Fibroblast of lung (primary cell): ENCODE data around the gene ZNF740. TPM values are rescaled to one million over a fixed set of nuclear protein-coding genes. Genes with fewer than 3 reads are reported as not detected.
A peak's percentile ranks its signal among the peaks of the same experiment; 100 is the strongest.

ENCODE experiments used
- DNase-seq, 2 donors: peaks; one replicate each; pipeline versions ENCODE4 v3.0.0 to v3.0.0-alpha.2; 2010; ENCODE audit warnings: low read depth in 2 of 2
- H2AFZ ChIP-seq: 2 replicates; pipeline ENCODE4 v1.5.1; 2012; ENCODE audit warnings: low read length, control low read depth, inconsistent platforms
- H3K27ac ChIP-seq: 2 replicates; pipeline ENCODE4 v1.5.1; 2011; ENCODE audit warnings: low read length, control low read depth; ENCODE audit not compliant: insufficient read depth
- H3K27me3 ChIP-seq: 2 replicates; pipeline ENCODE4 v1.5.1; 2011; ENCODE audit warnings: mild to moderate bottlenecking, low read length; ENCODE audit not compliant: control insufficient read depth, insufficient read depth
- H3K36me3 ChIP-seq: 2 replicates; pipeline ENCODE4 v1.5.1; 2011; ENCODE audit warnings: low read length; ENCODE audit not compliant: control insufficient read depth, insufficient read depth
- H3K4me1 ChIP-seq: 2 replicates; pipeline ENCODE4 v1.5.1; 2011; ENCODE audit warnings: low read length; ENCODE audit not compliant: control insufficient read depth, insufficient read depth; ENCODE audit errors: extremely low read depth
- H3K4me2 ChIP-seq: 2 replicates; pipeline ENCODE4 v1.5.1; 2011; ENCODE audit warnings: low read length, control low read depth; ENCODE audit not compliant: insufficient read depth; ENCODE audit errors: extremely low read depth
- H3K4me3 ChIP-seq, 4 experiments: fragments of 200-600 bp in 1 of 4; sonication (generic) in 1 of 4; replicated peaks in 1 of 4; 2 replicates each; pipeline ENCODE4 v1.5.1; 2011 to 2016; ENCODE audit warnings: low read length in 4 of 4, low read depth in 3 of 4, mild to moderate bottlenecking in 3 of 4, control low read depth in 2 of 4, inconsistent platforms in 1 of 4, mixed read lengths in 1 of 4; ENCODE audit not compliant: insufficient read depth in 1 of 4; ENCODE audit errors: control extremely low read depth in 1 of 4
- H3K79me2 ChIP-seq: 2 replicates; pipeline ENCODE4 v1.5.1; 2012; ENCODE audit warnings: mild to moderate bottlenecking, low read length, inconsistent platforms; ENCODE audit not compliant: control insufficient read depth, insufficient read depth
- H3K9ac ChIP-seq: 2 replicates; pipeline ENCODE4 v1.5.1; 2011; ENCODE audit warnings: mild to moderate bottlenecking, low read length, control low read depth; ENCODE audit not compliant: insufficient read depth
- H3K9me3 ChIP-seq: 2 replicates; pipeline ENCODE4 v1.5.1; 2012; ENCODE audit warnings: low read depth, low read length; ENCODE audit not compliant: control insufficient read depth, insufficient read depth
- H4K20me1 ChIP-seq: 2 replicates; pipeline ENCODE4 v1.5.1; 2011; ENCODE audit warnings: low read length; ENCODE audit not compliant: control insufficient read depth, insufficient read depth; ENCODE audit errors: extremely low read depth
- CTCF ChIP-seq, 2 donors: IDR thresholded peaks in 1 of 2; conservative IDR thresholded peaks in 1 of 2; 1 replicate in 1 of 2; 2 replicates in 1 of 2; pipeline ENCODE4 v1.5.1; 2011 to 2012; ENCODE audit warnings: low read length in 2 of 2, control low read depth in 1 of 2, inconsistent platforms in 1 of 2, low read depth in 1 of 2, mild to moderate bottlenecking in 1 of 2
- EZH2 ChIP-seq: IDR thresholded peaks from 2 replicates; pipeline ENCODE4 v1.5.1; 2012; ENCODE audit warnings: low read length, control low read depth, mild to moderate bottlenecking; ENCODE audit errors: missing control alignments
- polyA plus RNA-seq, 2 donors: library from polyadenylated mRNA; depleted of rRNA in 1 of 2; stranded (reverse) in 1 of 2; unstranded in 1 of 2; fragments of >200 nt; gene quantifications; 2 replicates each; pipeline ENCODE4 v1.2.1, GENCODE V29; 2011 to 2012; ENCODE audit warnings: missing spikeins in 1 of 2
- total RNA-seq: library from RNA; depleted of rRNA; stranded (reverse); fragments of >200 nt; gene quantifications from 2 replicates; pipeline ENCODE4 v1.2.1, GENCODE V29; 2014

ZNF740 gene
- total and polyA plus RNA-seq, 2 donors (not counting 1 experiment from before 2014, with no cell fraction given) = 10.6 to 16.8 TPM

- peaks cover 16% of the 10 kb centered on the region for H3K79me2 ChIP-seq
- no peak for TF ChIP-seq EZH2
- TF ChIP-seq CTCF (conservative IDR thresholded peaks at IDR 0.05 in 1 of 2, IDR thresholded peaks at IDR 0.05 in 1 of 2; ENCODE audit: low read depth in 1 of 2, low read length in 2 of 2) = no peak
- H3K4me2 ChIP-seq = peak overlapping the region; percentile 65
- H3K4me3 ChIP-seq = peak overlapping the region; percentile 59 to 82 (median 70)
- peak overlapping the region; percentile 90 for H2AFZ ChIP-seq
- no peaks in the 10 kb centered on the region for H4K20me1 ChIP-seq
- H3K36me3 ChIP-seq = peaks cover 1% of the 10 kb centered on the region
- no peaks in the 10 kb centered on the region for H3K9me3 ChIP-seq
- peak overlapping the region; percentile 67 for H3K9ac ChIP-seq
- peak overlapping the region; percentile 92 for H3K27ac ChIP-seq
- no peak for DNase-seq
- H3K4me1 ChIP-seq = peaks cover 12% of the 10 kb centered on the region
- H3K27me3 ChIP-seq = no peaks in the 10 kb centered on the region
Observed at GRCh38 chr12:53179687-53180219, 769 bp upstream of the ZNF740 start.

GRCh38 chr12:53180931-53181645, 566 bp downstream of the ZNF740 start:
- peak overlapping the region; percentile 66 for H2AFZ ChIP-seq
- H3K27me3 ChIP-seq = no peaks in the 10 kb centered on the region
- peak overlapping the region; percentile 77 to 83 (median 81) for H3K4me3 ChIP-seq
- peaks cover 16% of the 10 kb centered on the region for H3K79me2 ChIP-seq
- TF ChIP-seq CTCF (conservative IDR thresholded peaks at IDR 0.05 in 1 of 2, IDR thresholded peaks at IDR 0.05 in 1 of 2; ENCODE audit: low read depth in 1 of 2, low read length in 2 of 2) (no peak), EZH2 (no peak)
- no peaks in the 10 kb centered on the region for H4K20me1 ChIP-seq
- peaks cover 10% of the 10 kb centered on the region for H3K4me1 ChIP-seq
- peak overlapping the region; percentile 92 for H3K27ac ChIP-seq
- peaks cover 5% of the 10 kb centered on the region for H3K36me3 ChIP-seq
- peak overlapping the region; percentile 90 for H3K4me2 ChIP-seq
- peak overlapping the region; percentile 77 for H3K9ac ChIP-seq
- DNase-seq = peak; percentile 77
- no peaks in the 10 kb centered on the region for H3K9me3 ChIP-seq

GRCh38 chr12:53181935-53182334, 1.4 kb downstream of the ZNF740 start:
- Histone ChIP-seq H3K36me3 (peaks cover 5% of the 10 kb centered on the region), H3K9me3 (no peaks in the 10 kb centered on the region), H3K27ac (no peak overlapping the region), H3K4me2 (peak overlapping the region; percentile 90), H3K4me1 (peaks cover 10% of the 10 kb centered on the region), H4K20me1 (no peaks in the 10 kb centered on the region), H3K27me3 (no peaks in the 10 kb centered on the region), H2AFZ (no peak overlapping the region), H3K9ac (no peak overlapping the region), H3K79me2 (peaks cover 16% of the 10 kb centered on the region), H3K4me3 (peak overlapping the region; percentile 77 to 83 (median 81))
- TF ChIP-seq CTCF (conservative IDR thresholded peaks at IDR 0.05 in 1 of 2, IDR thresholded peaks at IDR 0.05 in 1 of 2; ENCODE audit: low read depth in 1 of 2, low read length in 2 of 2) (no peak), EZH2 (no peak)
- DNase-seq = no peak
